Large intestine (tissue), 3 donors: ENCODE measurements around the gene NPPA. TPM values are rescaled to one million over a fixed set of nuclear protein-coding genes. Genes with fewer than 3 reads are reported as not detected.

ENCODE experiments used
- DNase-seq, 2 donors: peaks; one replicate each; pipeline versions ENCODE4 v3.0.0 to v3.0.0-alpha.2; 2013
- H3K27ac ChIP-seq: one replicate; pipeline ENCODE4 v1.5.1; 2013; ENCODE audit warnings: low read length
- H3K27me3 ChIP-seq: 2 replicates; pipeline ENCODE4 v1.6.1; 2013; ENCODE audit warnings: low read length; ENCODE audit not compliant: control insufficient read depth, insufficient read depth
- H3K36me3 ChIP-seq: 2 replicates; pipeline ENCODE4 v1.6.1; 2013; ENCODE audit warnings: low read length; ENCODE audit not compliant: control insufficient read depth, insufficient read depth
- H3K4me1 ChIP-seq: one replicate; pipeline ENCODE4 v1.6.1; 2013; ENCODE audit warnings: low read length; ENCODE audit not compliant: control insufficient read depth, insufficient read depth
- H3K4me3 ChIP-seq: one replicate; pipeline ENCODE4 v1.5.1; 2013; ENCODE audit warnings: low read length
- H3K9me3 ChIP-seq: one replicate; pipeline ENCODE4 v1.6.1; 2013; ENCODE audit warnings: mild to moderate bottlenecking, low read depth, low read length, moderate library complexity; ENCODE audit not compliant: control insufficient read depth
- whole genome bisulfite sequencing: methylation state at CpG from one replicate; pipeline ENCODE4 v1.1.5; 2013; ENCODE audit warnings: low lambda C conversion rate; ENCODE audit not compliant: insufficient coverage; 5-methylcytosine and 5-hydroxymethylcytosine counted together
- polyA plus RNA-seq: library from polyadenylated mRNA; unstranded; fragments of 120-200 nt; gene quantifications from one replicate; pipeline ENCODE4 v1.2.1, GENCODE V29; 2013

NPPA gene
- polyA plus RNA-seq, 1 donor: 1.8 TPM

GRCh38 chr1:11858968-11859871, 11.6 kb upstream of the NPPA start:
- DNase-seq: peak; percentile 67 to 69
- Histone ChIP-seq H3K27me3 (peaks cover 44% of the 10 kb centered on the region), H3K4me3 (no peak overlapping the region), H3K9me3 (no peaks in the 10 kb centered on the region), H3K4me1 (no peaks in the 10 kb centered on the region), H3K27ac (no peak overlapping the region), H3K36me3 (no peaks in the 10 kb centered on the region)
- no CpG with 5 or more reads among the region's 53 CpGs for WGBS

- whole genome bisulfite sequencing: no CpG with 5 or more reads among the region's 16 CpGs
- no peak within 1 kb of the TSS for H3K4me3 ChIP-seq
- H3K4me1 ChIP-seq: no peaks in the 10 kb centered on the region
- H3K27me3 ChIP-seq: peaks cover 44% of the 10 kb centered on the region
- H3K27ac ChIP-seq: no peak within 1 kb of the TSS
- no peaks in the 10 kb centered on the region for H3K9me3 ChIP-seq
- DNase-seq: no peak
- H3K36me3 ChIP-seq: no peaks in the 10 kb centered on the region
Measured at GRCh38 chr1:11858613-11858967, 11.0 kb upstream of the NPPA start, which contains the start of gene NPPB. TSS of gene NPPB (minus strand) at chr1:11858945. CDS start at chr1:11858833, 112 bp downstream.

- WGBS: no CpG with 5 or more reads among the region's 14 CpGs
- DNase-seq: no peak
- Histone ChIP-seq H3K4me1 (no peaks in the 10 kb centered on the region), H3K4me3 (no peak overlapping the region), H3K27ac (no peak overlapping the region), H3K36me3 (no peaks in the 10 kb centered on the region), H3K27me3 (peaks cover 44% of the 10 kb centered on the region), H3K9me3 (no peaks in the 10 kb centered on the region)
Measured at GRCh38 chr1:11858158-11858557, 10.6 kb upstream of the NPPA start.

GRCh38 chr1:11857164-11857851, 9.7 kb upstream of the NPPA start:
- H3K4me3 ChIP-seq: no peak overlapping the region
- WGBS: 60% methylated on average over 1 of the region's 10 CpGs
- no peak for DNase-seq
- peaks cover 42% of the 10 kb centered on the region for H3K27me3 ChIP-seq
- no peaks in the 10 kb centered on the region for H3K9me3 ChIP-seq
- no peaks in the 10 kb centered on the region for H3K4me1 ChIP-seq
- no peaks in the 10 kb centered on the region for H3K36me3 ChIP-seq
- H3K27ac ChIP-seq: no peak overlapping the region

GRCh38 chr1:11856698-11857097, 9.1 kb upstream of the NPPA start:
- Histone ChIP-seq H3K36me3 (no peaks in the 10 kb centered on the region), H3K27ac (no peak overlapping the region), H3K4me3 (no peak overlapping the region), H3K4me1 (no peaks in the 10 kb centered on the region), H3K27me3 (peaks cover 42% of the 10 kb centered on the region), H3K9me3 (no peaks in the 10 kb centered on the region)
- no CpG with 5 or more reads among the region's 3 CpGs for WGBS
- DNase-seq: no peak

GRCh38 chr1:11855430-11855829, 7.8 kb upstream of the NPPA start:
- no peaks in the 10 kb centered on the region for H3K4me1 ChIP-seq
- no peak overlapping the region for H3K27ac ChIP-seq
- no peak overlapping the region for H3K4me3 ChIP-seq
- 57% methylated on average over 1 of the region's 8 CpGs for WGBS
- H3K36me3 ChIP-seq: no peaks in the 10 kb centered on the region
- no peaks in the 10 kb centered on the region for H3K9me3 ChIP-seq
- DNase-seq: no peak
- H3K27me3 ChIP-seq: peaks cover 39% of the 10 kb centered on the region

- peaks cover 36% of the 10 kb centered on the region for H3K27me3 ChIP-seq
- no peaks in the 10 kb centered on the region for H3K9me3 ChIP-seq
- no peak overlapping the region for H3K27ac ChIP-seq
- no peaks in the 10 kb centered on the region for H3K36me3 ChIP-seq
- WGBS: 0% methylated on average over 1 of the region's 8 CpGs
- no peak overlapping the region for H3K4me3 ChIP-seq
- DNase-seq: no peak
- no peaks in the 10 kb centered on the region for H3K4me1 ChIP-seq
Measured at GRCh38 chr1:11854519-11854918, 6.9 kb upstream of the NPPA start.

GRCh38 chr1:11851180-11851579, 3.6 kb upstream of the NPPA start:
- Histone ChIP-seq H3K4me3 (no peak overlapping the region), H3K4me1 (no peaks in the 10 kb centered on the region), H3K36me3 (peaks cover 13% of the 10 kb centered on the region), H3K27ac (no peak overlapping the region), H3K27me3 (peaks cover 5% of the 10 kb centered on the region), H3K9me3 (no peaks in the 10 kb centered on the region)
- 60% methylated on average over 1 of the region's 7 CpGs for WGBS
- DNase-seq: no peak

GRCh38 chr1:11850156-11850555, 2.6 kb upstream of the NPPA start:
- Histone ChIP-seq H3K36me3 (peaks cover 18% of the 10 kb centered on the region), H3K4me3 (no peak overlapping the region), H3K27ac (no peak overlapping the region), H3K9me3 (no peaks in the 10 kb centered on the region), H3K27me3 (peaks cover 5% of the 10 kb centered on the region), H3K4me1 (no peaks in the 10 kb centered on the region)
- no CpG with 5 or more reads among the region's 11 CpGs for WGBS
- no peak for DNase-seq

- no peaks in the 10 kb centered on the region for H3K9me3 ChIP-seq
- peaks cover 35% of the 10 kb centered on the region for H3K36me3 ChIP-seq
- no peak overlapping the region for H3K27ac ChIP-seq
- DNase-seq: no peak
- no peaks in the 10 kb centered on the region for H3K27me3 ChIP-seq
- WGBS: 92% methylated on average over 2 of the region's 9 CpGs
- H3K4me1 ChIP-seq: no peaks in the 10 kb centered on the region
- H3K4me3 ChIP-seq: no peak overlapping the region
Measured at GRCh38 chr1:11848373-11848700, 754 bp upstream of the NPPA start.
